Measurements from ENCODE around the gene ARF4. TPM values are rescaled to one million over a fixed set of nuclear protein-coding genes. Genes with fewer than 3 reads are reported as not detected.

ARF4 gene
- total RNA-seq, 3 donors from 2014 or later, result 93.6 to 125 (median 120) TPM

GRCh38 chr3:57583544-57583943, 13.6 kb downstream of the ARF4 start:
- H3K9me3 ChIP-seq, result no peaks in the 10 kb centered on the region
- intact Hi-C loops (cut with DNase I; ENCODE audit: low total_unique reads), result no loop called here
- TF ChIP-seq, protein P1, sequence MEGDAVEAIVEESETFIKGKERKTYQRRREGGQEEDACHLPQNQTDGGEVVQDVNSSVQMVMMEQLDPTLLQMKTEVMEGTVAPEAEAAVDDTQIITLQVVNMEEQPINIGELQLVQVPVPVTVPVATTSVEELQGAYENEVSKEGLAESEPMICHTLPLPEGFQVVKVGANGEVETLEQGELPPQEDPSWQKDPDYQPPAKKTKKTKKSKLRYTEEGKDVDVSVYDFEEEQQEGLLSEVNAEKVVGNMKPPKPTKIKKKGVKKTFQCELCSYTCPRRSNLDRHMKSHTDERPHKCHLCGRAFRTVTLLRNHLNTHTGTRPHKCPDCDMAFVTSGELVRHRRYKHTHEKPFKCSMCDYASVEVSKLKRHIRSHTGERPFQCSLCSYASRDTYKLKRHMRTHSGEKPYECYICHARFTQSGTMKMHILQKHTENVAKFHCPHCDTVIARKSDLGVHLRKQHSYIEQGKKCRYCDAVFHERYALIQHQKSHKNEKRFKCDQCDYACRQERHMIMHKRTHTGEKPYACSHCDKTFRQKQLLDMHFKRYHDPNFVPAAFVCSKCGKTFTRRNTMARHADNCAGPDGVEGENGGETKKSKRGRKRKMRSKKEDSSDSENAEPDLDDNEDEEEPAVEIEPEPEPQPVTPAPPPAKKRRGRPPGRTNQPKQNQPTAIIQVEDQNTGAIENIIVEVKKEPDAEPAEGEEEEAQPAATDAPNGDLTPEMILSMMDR (IDR thresholded peaks at IDR 0.05), result no peak
- TF ChIP-seq POLR2A (IDR thresholded peaks at IDR 0.05) (no peak), POLR2AphosphoS5 (IDR thresholded peaks at IDR 0.05) (no peak)
- H3K27ac ChIP-seq, result no peak overlapping the region
- H3K4me3 ChIP-seq, result no peak overlapping the region
- no peaks in the 10 kb centered on the region for H3K27me3 ChIP-seq
- no peaks in the 10 kb centered on the region for H3K36me3 ChIP-seq
- DNase-seq (ENCODE audit: low spot score in 2 of 2), result no peak
- H3K4me1 ChIP-seq, result peaks cover 0 to 4% of the 10 kb centered on the region in 2 donors

GRCh38 chr3:57582474-57583168, 14.5 kb downstream of the ARF4 start:
- TF ChIP-seq, protein P1 (IDR thresholded peaks at IDR 0.05), result peak in 1 of 3 donors; percentile 34
- TF ChIP-seq POLR2AphosphoS5 (IDR thresholded peaks at IDR 0.05), result no peak
- DNase-seq (ENCODE audit: low spot score in 2 of 2), result peak in 1 of 2 donors; percentile 69
- H3K9me3 ChIP-seq, result no peaks in the 10 kb centered on the region
- peaks cover 0 to 4% of the 10 kb centered on the region in 2 donors for H3K4me1 ChIP-seq
- no peaks in the 10 kb centered on the region for H3K36me3 ChIP-seq
- H3K27ac ChIP-seq, result peak overlapping the region in 1 of 2 donors; percentile 44
- H3K4me3 ChIP-seq, result no peak overlapping the region
- no peaks in the 10 kb centered on the region for H3K27me3 ChIP-seq
- intact Hi-C loops (cut with DNase I; ENCODE audit: low total_unique reads), result no loop called here

- Histone ChIP-seq H3K9me3 (no peaks in the 10 kb centered on the region), H3K27ac (no peak overlapping the region), H3K36me3 (no peaks in the 10 kb centered on the region), H3K27me3 (no peaks in the 10 kb centered on the region), H3K4me3 (no peak overlapping the region), H3K4me1 (no peaks in the 10 kb centered on the region)
- intact Hi-C loops (cut with DNase I; ENCODE audit: low total_unique reads), result no loop called here
- no peak for DNase-seq (ENCODE audit: low spot score in 2 of 2)
- TF ChIP-seq, protein P1 (IDR thresholded peaks at IDR 0.05), result no peak
- TF ChIP-seq POLR2AphosphoS5 (IDR thresholded peaks at IDR 0.05) (no peak), POLR2A (IDR thresholded peaks at IDR 0.05) (no peak)
Measured at GRCh38 chr3:57577801-57578200, 19.3 kb downstream of the ARF4 start.

DNA sequence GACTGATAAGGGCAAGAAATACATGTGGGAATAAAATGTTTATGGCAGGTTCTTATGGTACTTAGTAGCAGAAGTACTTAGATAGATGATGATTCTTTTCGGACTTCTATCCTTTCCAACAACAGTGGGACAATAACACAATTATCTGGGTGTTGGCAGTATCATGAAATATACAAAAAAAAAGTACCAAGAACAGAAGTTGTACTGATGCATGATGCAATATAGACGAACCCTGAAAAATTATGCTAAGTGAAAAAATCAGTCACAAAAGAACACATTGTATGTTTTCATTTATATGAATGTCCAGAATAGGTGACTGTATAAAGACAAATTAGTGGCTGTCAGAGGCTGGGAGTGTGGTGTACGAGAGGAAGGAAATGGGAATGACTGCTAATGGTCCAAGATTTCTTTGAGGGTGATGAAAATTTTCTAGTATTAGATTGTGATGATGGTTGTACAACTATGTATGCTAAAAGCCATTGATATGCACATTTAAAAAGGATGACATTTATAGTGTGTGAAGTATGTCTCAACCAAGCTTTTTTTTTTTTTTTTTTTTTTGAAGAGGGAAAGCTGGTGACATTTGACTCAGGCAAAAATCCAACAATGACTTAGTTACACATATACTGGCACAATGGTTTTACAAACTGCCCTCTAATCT, 21.0 kb downstream of the ARF4 start:
- Histone ChIP-seq H3K4me1 (no peaks in the 10 kb centered on the region), H3K27ac (no peak overlapping the region), H3K9me3 (no peaks in the 10 kb centered on the region), H3K27me3 (no peaks in the 10 kb centered on the region), H3K36me3 (peaks cover 4% of the 10 kb centered on the region), H3K4me3 (no peak overlapping the region)
- TF ChIP-seq, protein P1 (IDR thresholded peaks at IDR 0.05), result no peak
- TF ChIP-seq POLR2AphosphoS5 (IDR thresholded peaks at IDR 0.05) (no peak), POLR2A (IDR thresholded peaks at IDR 0.05) (no peak)
- intact Hi-C loops (cut with DNase I; ENCODE audit: low total_unique reads), result no loop called here
- no peak for DNase-seq (ENCODE audit: low spot score in 2 of 2)

- intact Hi-C loops (cut with DNase I; ENCODE audit: low total_unique reads), result no loop called here
- H3K27ac ChIP-seq, result no peak overlapping the region
- no peaks in the 10 kb centered on the region for H3K9me3 ChIP-seq
- H3K36me3 ChIP-seq, result peaks cover 4% of the 10 kb centered on the region
- H3K27me3 ChIP-seq, result no peaks in the 10 kb centered on the region
- H3K4me3 ChIP-seq, result no peak overlapping the region
- TF ChIP-seq POLR2A (IDR thresholded peaks at IDR 0.05) (no peak), POLR2AphosphoS5 (IDR thresholded peaks at IDR 0.05) (no peak)
- TF ChIP-seq, protein P1 (IDR thresholded peaks at IDR 0.05), result no peak
- H3K4me1 ChIP-seq, result no peaks in the 10 kb centered on the region
- DNase-seq (ENCODE audit: low spot score in 2 of 2), result no peak
Measured at GRCh38 chr3:57572096-57572495, 25.0 kb downstream of the ARF4 start.

Measured in breast epithelium (tissue), 4 donors.